HepG2 (cell line): Measurements from ENCODE around the gene ACVR1B. TPM values are rescaled to one million over a fixed set of nuclear protein-coding genes. Genes with fewer than 3 reads are reported as not detected.

ENCODE experiments used
- KDM2A ChIP-seq: sonication (generic); formaldehyde crosslinking; IDR thresholded peaks from 2 replicates; pipeline ENCODE4 v1.4.0; 2020; ENCODE audit warnings: low read depth, missing genetic modification reagents, borderline replicate concordance
- MBNL3 ChIP-seq: fragments of 250-450 bp; sonication (Bioruptor Pico); conservative IDR thresholded peaks from 2 replicates; pipeline ENCODE4 v1.8.0; 2022; ENCODE audit warnings: mild to moderate bottlenecking, inconsistent platforms
- NCOR1 ChIP-seq: fragments of 200-600 bp; sonication (generic); IDR thresholded peaks from 2 replicates; pipeline ENCODE4 v1.7.0; 2017; ENCODE audit warnings: antibody characterized with exemption, low read length, borderline replicate concordance
- NR2F6 ChIP-seq, 2 experiments: IDR thresholded peaks; 2 replicates each; pipeline ENCODE4 v1.6.1; 2016; ENCODE audit warnings: antibody characterized with exemption in 1 of 2, mild to moderate bottlenecking in 1 of 2
- RXRA ChIP-seq: sonication (generic); formaldehyde crosslinking; IDR thresholded peaks from 2 replicates; pipeline ENCODE4 v1.5.1; 2020; ENCODE audit warnings: missing genetic modification reagents
- XRCC5 ChIP-seq: fragments of 200-400 bp; formaldehyde crosslinking; optimal IDR thresholded peaks from 2 replicates; pipeline ENCODE3; 2017; ENCODE audit warnings: mild to moderate bottlenecking, low read length
- YY1 ChIP-seq: IDR thresholded peaks from 2 replicates; pipeline ENCODE4 v1.6.1; 2011; ENCODE audit warnings: low read length, low read depth, moderate library complexity, mild to moderate bottlenecking; ENCODE audit not compliant: insufficient read depth, insufficient replicate concordance
- ZBTB1 ChIP-seq: sonication (generic); formaldehyde crosslinking; IDR thresholded peaks from 2 replicates; pipeline ENCODE4 v1.4.0; 2020; ENCODE audit warnings: missing genetic modification reagents, borderline replicate concordance
- ZNF136 ChIP-seq: sonication (generic); formaldehyde crosslinking; IDR thresholded peaks from 2 replicates; pipeline ENCODE4 v1.8.1; 2022; ENCODE audit warnings: low read depth, mild to moderate bottlenecking, moderate library complexity, missing genetic modification reagents
- ZNF235 ChIP-seq: sonication (generic); formaldehyde crosslinking; IDR thresholded peaks from 2 replicates; pipeline ENCODE4 v1.8.1; 2023; ENCODE audit warnings: mild to moderate bottlenecking, missing genetic modification reagents, borderline replicate concordance
- ZNF33B ChIP-seq: sonication (generic); formaldehyde crosslinking; IDR thresholded peaks from 2 replicates; pipeline ENCODE4 v1.5.1; 2020; ENCODE audit warnings: mild to moderate bottlenecking, missing genetic modification reagents
- ZNF605 ChIP-seq: sonication (generic); formaldehyde crosslinking; IDR thresholded peaks from 2 replicates; pipeline ENCODE4 v1.8.0; 2022; ENCODE audit warnings: mild to moderate bottlenecking, missing genetic modification reagents
- polyA plus RNA-seq, 8 experiments: library from polyadenylated mRNA; depleted of rRNA in 3 of 8; stranded (reverse) in 7 of 8; unstranded in 1 of 8; fragments of >200 nt; fragmentation: Illumina TruSeq in 4 of 8; extraction: Trizol in 4 of 8; gene quantifications; 2 replicates each; pipeline versions ENCODE4 v1.2.1 to v1.2.3, GENCODE V29; 2011 to 2016; ENCODE audit warnings: low read depth in 4 of 8, missing spikeins in 1 of 8, mixed read lengths in 1 of 8; ENCODE audit not compliant: insufficient read depth in 1 of 8
- total RNA-seq, 5 experiments: library from RNA; depleted of rRNA; stranded (reverse); fragments of >200 nt; fragmentation: Illumina TruSeq; extraction: Trizol; gene quantifications; 2 replicates each; pipeline ENCODE4 v1.2.3, GENCODE V29; 2016; ENCODE audit warnings: low read depth in 1 of 5
- TF ChIP-seq, protein P1 (sequence below), 2 experiments: sonication (generic) in 1 of 2; formaldehyde crosslinking in 1 of 2; IDR thresholded peaks; 2 replicates each; pipeline versions ENCODE4 v1.6.1 to v1.9.0; 2014 to 2022; ENCODE audit warnings: antibody characterized with exemption in 1 of 2, borderline replicate concordance in 1 of 2, inconsistent platforms in 1 of 2, low read depth in 1 of 2, missing genetic modification reagents in 1 of 2
- TF ChIP-seq, protein P2 (sequence below): sonication (generic); formaldehyde crosslinking; IDR thresholded peaks from 2 replicates; pipeline ENCODE4 v1.5.0; 2020; ENCODE audit warnings: missing genetic modification reagents
- TF ChIP-seq, protein P3 (sequence below): sonication (generic); formaldehyde crosslinking; IDR thresholded peaks from 2 replicates; pipeline ENCODE4 v1.4.0; 2020; ENCODE audit warnings: missing genetic modification reagents
- TF ChIP-seq, protein P4 (sequence below), 2 experiments: sonication (generic) in 1 of 2; formaldehyde crosslinking in 1 of 2; IDR thresholded peaks; 2 replicates each; pipeline versions ENCODE4 v1.4.0 to v1.6.1; 2016 to 2020; ENCODE audit warnings: borderline replicate concordance in 1 of 2, low read depth in 1 of 2, mild to moderate bottlenecking in 1 of 2, missing genetic modification reagents in 1 of 2

ACVR1B gene
- total and polyA plus RNA-seq, 2 of the 13 experiments (the other 11 are each of a cell fraction or from before 2014, with no cell fraction given) = 8.9 to 12.1 TPM

DNA sequence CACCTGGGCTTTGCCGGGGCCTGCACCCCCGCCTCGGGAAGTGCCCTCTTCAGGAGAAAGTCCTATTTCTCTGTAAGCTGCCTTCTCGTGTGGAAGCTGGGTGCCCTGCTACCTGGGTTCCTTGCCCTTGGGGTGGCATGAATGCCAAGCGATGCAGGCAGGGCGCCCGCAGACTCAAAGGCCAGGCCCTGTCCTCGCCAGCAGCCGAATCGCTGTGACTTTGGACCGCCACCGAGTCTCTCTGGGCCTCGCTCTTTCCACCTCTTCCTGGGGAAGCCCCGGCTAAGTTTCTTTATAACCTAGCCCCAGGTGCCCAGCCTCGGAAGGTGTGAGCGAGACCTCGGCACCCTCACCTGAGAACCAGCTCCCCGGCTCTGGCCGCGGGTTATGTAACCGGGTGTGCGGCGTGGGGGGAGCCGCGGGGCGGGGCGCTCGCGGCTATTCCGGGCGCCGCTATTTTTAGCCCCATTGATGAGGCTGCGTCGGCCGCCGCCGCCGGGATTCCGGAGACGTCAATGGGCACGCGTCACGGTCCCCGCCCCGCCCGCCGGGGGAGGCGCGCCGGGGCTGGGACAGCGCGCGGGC is 85.2 kb downstream of the ACVR1B start (continued):
- TF ChIP-seq, protein P1, sequence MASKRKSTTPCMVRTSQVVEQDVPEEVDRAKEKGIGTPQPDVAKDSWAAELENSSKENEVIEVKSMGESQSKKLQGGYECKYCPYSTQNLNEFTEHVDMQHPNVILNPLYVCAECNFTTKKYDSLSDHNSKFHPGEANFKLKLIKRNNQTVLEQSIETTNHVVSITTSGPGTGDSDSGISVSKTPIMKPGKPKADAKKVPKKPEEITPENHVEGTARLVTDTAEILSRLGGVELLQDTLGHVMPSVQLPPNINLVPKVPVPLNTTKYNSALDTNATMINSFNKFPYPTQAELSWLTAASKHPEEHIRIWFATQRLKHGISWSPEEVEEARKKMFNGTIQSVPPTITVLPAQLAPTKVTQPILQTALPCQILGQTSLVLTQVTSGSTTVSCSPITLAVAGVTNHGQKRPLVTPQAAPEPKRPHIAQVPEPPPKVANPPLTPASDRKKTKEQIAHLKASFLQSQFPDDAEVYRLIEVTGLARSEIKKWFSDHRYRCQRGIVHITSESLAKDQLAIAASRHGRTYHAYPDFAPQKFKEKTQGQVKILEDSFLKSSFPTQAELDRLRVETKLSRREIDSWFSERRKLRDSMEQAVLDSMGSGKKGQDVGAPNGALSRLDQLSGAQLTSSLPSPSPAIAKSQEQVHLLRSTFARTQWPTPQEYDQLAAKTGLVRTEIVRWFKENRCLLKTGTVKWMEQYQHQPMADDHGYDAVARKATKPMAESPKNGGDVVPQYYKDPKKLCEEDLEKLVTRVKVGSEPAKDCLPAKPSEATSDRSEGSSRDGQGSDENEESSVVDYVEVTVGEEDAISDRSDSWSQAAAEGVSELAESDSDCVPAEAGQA (IDR thresholded peaks at IDR 0.05; ENCODE audit: low read depth) = no peak
- TF ChIP-seq, protein P1 (CRISPR knock-in tag; IDR thresholded peaks at IDR 0.05; ENCODE audit: borderline replicate concordance) = no peak
- TF ChIP-seq RXRA (CRISPR knock-in tag) (0 out of 2 replicates have a peak, but pooled peaks have one; percentile 14), YY1 (no peak), ZNF605 (CRISPR knock-in tag) (peak; percentile 28; the same call in 1 of the 2 replicates), MBNL3 (CRISPR knock-in tag) (no peak), ZNF136 (CRISPR knock-in tag) (no peak), XRCC5 (no peak), NR2F6 (IDR thresholded peaks at IDR 0.05) (no peak), NR2F6 (CRISPR knock-in tag; IDR thresholded peaks at IDR 0.05) (no peak), NCOR1 (no peak), ZNF33B (CRISPR knock-in tag) (0 out of 2 replicates have a peak, but pooled peaks have one; percentile 33), ZNF235 (CRISPR knock-in tag) (no peak), ZBTB1 (CRISPR knock-in tag) (no peak), KDM2A (CRISPR knock-in tag) (peak; percentile 60; the same call in 1 of the 2 replicates)
- TF ChIP-seq, protein P2, sequence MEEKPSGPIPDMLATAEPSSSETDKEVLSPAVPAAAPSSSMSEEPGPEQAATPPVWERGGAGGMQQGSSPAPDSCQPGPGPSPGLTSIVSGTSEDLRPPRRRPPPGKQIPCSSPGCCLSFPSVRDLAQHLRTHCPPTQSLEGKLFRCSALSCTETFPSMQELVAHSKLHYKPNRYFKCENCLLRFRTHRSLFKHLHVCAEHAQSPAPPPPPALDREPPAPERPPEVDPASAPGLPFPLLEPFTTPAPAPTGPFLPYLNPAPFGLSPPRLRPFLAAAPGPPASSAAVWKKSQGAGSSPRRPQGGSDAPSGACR (CRISPR knock-in tag) = no peak
- TF ChIP-seq, protein P3, sequence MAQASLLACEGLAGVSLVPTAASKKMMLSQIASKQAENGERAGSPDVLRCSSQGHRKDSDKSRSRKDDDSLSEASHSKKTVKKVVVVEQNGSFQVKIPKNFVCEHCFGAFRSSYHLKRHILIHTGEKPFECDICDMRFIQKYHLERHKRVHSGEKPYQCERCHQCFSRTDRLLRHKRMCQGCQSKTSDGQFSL (CRISPR knock-in tag) = no peak; the same call in 1 of the 2 replicates
- TF ChIP-seq, protein P4, sequence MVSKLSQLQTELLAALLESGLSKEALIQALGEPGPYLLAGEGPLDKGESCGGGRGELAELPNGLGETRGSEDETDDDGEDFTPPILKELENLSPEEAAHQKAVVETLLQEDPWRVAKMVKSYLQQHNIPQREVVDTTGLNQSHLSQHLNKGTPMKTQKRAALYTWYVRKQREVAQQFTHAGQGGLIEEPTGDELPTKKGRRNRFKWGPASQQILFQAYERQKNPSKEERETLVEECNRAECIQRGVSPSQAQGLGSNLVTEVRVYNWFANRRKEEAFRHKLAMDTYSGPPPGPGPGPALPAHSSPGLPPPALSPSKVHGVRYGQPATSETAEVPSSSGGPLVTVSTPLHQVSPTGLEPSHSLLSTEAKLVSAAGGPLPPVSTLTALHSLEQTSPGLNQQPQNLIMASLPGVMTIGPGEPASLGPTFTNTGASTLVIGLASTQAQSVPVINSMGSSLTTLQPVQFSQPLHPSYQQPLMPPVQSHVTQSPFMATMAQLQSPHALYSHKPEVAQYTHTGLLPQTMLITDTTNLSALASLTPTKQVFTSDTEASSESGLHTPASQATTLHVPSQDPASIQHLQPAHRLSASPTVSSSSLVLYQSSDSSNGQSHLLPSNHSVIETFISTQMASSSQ (IDR thresholded peaks at IDR 0.05; ENCODE audit: low read depth) = no peak
- TF ChIP-seq, protein P4 (CRISPR knock-in tag; IDR thresholded peaks at IDR 0.05; ENCODE audit: borderline replicate concordance) = no peak
